ENCODE measurements around the gene ALS2. TPM values are rescaled to one million over a fixed set of nuclear protein-coding genes. Genes with fewer than 3 reads are reported as not detected.

ALS2 gene
- total RNA-seq, 4 donors from 2014 or later: 14.4 to 23.5 (median 20.7) TPM

- TF ChIP-seq CTCF (IDR thresholded peaks at IDR 0.05; ENCODE audit: low read depth): no peak
Observed at GRCh38 chr2:201768918-201769317, 11.8 kb downstream of the ALS2 start.

GRCh38 chr2:201765799-201766198 is 14.9 kb downstream of the ALS2 start:
- TF ChIP-seq CTCF (IDR thresholded peaks at IDR 0.05; ENCODE audit: low read depth): no peak

GRCh38 chr2:201761101-201761500 is 19.6 kb downstream of the ALS2 start:
- TF ChIP-seq CTCF (IDR thresholded peaks at IDR 0.05; ENCODE audit: low read depth): no peak

GRCh38 chr2:201759567-201759966 is 21.2 kb downstream of the ALS2 start:
- no peak for TF ChIP-seq CTCF (IDR thresholded peaks at IDR 0.05; ENCODE audit: low read depth)

- TF ChIP-seq CTCF (IDR thresholded peaks at IDR 0.05; ENCODE audit: low read depth): no peak
Observed at GRCh38 chr2:201758873-201759272, 21.9 kb downstream of the ALS2 start.

GRCh38 chr2:201758234-201758633 is 22.5 kb downstream of the ALS2 start:
- no peak for TF ChIP-seq CTCF (IDR thresholded peaks at IDR 0.05; ENCODE audit: low read depth)

- no peak for TF ChIP-seq CTCF (IDR thresholded peaks at IDR 0.05; ENCODE audit: low read depth)
Observed at GRCh38 chr2:201754717-201755415, 25.9 kb downstream of the ALS2 start.
